Measurements from ENCODE around the gene BHLHA9. TPM values are rescaled to one million over a fixed set of nuclear protein-coding genes. Genes with fewer than 3 reads are reported as not detected.
"Not testable (repeated sequence)": the region's sequence is repeated elsewhere in the genome, so short reads cannot be mapped to it uniquely, and the experiment has no call there.

Gene BHLHA9
- total RNA-seq, 2 experiments from 2014 or later = not detected

DNA sequence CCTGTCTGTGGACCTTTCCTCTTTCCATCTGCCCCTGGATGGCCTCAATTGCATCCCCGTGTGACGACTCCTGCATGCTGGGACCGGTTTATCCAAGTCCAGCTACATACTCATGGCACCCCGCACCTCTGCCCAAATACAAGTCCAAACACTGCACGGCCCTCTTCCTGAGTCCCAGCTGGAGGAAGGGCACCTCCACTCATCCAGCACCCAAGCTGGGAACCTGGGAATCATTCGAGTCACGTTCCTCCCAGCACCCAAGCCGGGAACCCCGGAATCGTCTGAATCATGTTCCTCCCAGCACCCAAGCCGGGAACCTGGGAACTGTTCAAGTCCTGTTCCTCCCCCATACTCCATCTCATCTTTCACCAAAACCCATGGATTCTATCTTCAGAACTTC is 19.5 kb downstream of the BHLHA9 start:
- POLR2A ChIA-PET = no interaction called here
- CTCF ChIA-PET = no interaction called here

DNA sequence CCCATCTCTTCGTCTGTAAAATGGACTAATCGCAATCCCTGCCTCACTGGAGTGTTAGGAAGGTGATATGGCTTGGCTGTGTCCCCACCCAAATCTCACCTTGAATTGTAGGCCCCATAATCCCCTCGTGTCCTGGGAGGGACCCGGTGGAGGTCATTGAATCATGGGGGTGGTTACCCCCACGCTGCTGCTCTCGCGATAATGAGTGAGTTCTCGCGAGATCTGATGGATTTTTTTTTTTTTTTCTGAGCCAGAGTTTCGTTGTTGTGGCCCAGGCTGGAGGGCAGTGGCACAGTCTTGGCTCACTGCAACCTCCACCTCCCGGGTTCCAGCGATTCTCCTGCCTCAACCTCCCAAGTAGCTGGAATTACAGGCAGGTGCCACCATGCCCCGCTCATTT is 20.4 kb downstream of the BHLHA9 start:
- CTCF ChIA-PET = no interaction called here
- POLR2A ChIA-PET = no interaction called here

DNA sequence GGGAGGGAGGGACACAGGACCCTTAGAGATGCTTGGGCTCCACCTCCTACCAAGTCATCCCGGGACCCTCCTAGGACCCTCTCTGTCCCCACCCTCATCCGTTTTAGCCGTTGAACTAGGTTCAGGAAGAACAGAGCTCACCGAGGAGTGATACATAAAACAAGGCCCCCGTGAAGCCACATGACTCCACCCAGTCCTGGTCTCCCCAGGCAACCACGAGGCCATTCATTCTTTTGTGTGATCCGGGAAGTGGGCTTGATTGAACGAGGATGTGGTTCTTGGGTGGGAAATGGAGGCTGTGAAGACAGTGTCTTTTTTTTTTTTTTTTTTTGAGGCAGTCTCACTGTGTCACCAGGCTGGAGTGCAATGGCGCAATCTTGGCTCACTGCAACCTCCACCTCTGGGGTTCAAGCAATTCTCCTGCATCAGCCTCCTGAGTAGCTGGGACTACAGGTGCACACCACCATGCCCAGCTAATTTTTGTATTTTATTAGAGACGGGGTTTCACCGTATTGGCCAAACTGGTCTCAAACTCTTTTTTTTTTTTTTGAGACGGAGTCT is 24.0 kb downstream of the BHLHA9 start:
- ChIA-PET CTCF (interaction anchor here (0.7 to 1.2 kb wide), 5 partner anchors 8 to 115 kb away, joined by 3 to 8 read pairs (median 3); no protein-coding TSS in a partner anchor), POLR2A (interaction anchor here (0.6 to 0.7 kb wide), 2 partner anchors 26 to 1365 kb away, joined by 3 to 9 read pairs; no protein-coding TSS in a partner anchor)

DNA sequence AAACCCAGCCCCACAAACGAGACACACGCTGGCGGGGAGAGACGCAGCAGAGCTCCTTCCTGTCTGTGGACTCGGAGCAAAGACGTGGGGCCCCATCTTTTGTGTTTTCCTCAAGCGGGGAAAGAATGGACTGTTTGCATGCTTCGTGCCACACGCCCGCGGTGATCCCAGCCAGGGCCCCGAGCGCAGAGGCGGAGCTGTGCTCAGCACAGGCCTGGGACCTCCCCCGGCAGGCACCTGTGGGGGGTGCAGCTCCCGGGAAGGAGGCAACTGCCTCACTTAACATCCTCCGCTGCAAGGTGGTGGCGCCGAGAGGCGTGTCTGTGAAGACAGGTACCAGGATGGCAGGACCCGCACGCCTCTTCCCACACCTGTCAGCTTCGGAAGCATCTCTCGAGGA is 28.4 kb downstream of the BHLHA9 start:
- ChIA-PET POLR2A (no interaction called here), CTCF (interaction anchor here (1.1 to 2.0 kb wide), 4 partner anchors 21 to 332 kb away, joined by 3 to 8 read pairs (median 4); no protein-coding TSS in a partner anchor)

DNA sequence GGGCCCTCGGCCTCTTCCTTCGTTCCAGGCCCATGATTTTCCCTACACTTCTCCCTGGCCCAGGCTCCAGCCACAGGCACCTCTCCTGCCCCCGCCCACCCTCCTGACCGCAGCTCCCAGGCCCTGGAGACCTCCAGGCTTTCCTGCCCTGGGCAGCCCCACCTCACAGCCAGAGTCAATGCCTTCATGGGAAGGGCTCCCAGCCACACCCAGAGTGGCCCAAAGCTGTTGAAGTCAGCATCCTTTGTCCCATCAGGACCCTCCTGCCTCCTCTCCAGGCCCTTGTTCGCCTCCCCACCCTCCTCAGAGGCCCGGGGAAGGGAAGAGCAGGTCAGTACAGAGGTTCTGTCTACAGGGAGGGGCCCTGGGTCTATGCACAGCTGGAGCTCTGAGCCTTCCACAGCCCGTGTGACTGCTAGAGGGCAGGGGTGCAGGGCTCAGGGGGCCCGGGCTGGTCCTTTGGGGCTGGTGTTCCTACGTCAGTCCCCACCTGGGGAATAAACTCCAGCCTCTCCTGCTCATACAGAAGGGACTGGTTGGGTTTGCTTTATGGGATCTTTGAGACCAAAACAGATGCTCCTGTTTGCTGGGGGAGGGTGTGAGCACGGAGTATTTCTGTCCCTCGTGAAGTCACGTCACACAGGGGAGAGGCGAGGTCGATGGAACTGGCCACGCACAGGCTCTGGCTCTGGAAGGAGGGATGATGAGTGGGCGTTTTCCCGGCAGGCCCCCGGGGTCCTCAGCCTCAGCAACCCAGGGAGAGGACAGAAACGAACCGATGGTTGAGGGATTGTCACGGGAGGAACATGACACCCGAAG is 29.5 kb downstream of the BHLHA9 start:
- POLR2A ChIA-PET = no interaction called here
- CTCF ChIA-PET = interaction anchor here (1.2 to 2.0 kb wide), 2 partner anchors 32 to 331 kb away, joined by 4 to 8 read pairs; no protein-coding TSS in a partner anchor

DNA sequence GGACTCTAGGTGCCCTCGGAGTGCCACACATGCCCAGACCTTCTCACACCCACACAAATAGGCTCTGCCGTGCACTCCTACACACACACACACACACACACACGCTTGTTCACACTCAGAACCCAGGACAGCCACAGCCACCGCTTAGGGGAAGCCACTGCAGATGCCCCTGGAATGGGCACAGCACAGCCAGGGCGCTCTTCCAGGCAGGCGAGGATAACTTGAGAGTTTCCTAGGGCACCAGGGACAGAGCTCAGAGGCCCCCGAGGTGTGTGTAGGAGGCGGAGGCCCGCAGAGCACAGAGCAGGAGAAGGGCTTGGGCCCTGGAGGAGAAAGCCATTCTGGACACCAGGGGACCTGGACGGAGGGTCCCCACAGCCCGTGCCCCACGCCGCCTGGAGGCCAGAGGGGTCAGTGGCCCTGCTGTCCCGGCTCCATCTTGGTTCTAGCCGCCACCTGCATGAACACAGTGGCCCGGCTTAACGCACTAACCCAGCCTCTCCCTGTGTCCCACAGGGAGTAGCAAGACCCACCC is 30.2 kb downstream of the BHLHA9 start:
- ChIA-PET CTCF (no interaction called here), POLR2A (no interaction called here)

DNA sequence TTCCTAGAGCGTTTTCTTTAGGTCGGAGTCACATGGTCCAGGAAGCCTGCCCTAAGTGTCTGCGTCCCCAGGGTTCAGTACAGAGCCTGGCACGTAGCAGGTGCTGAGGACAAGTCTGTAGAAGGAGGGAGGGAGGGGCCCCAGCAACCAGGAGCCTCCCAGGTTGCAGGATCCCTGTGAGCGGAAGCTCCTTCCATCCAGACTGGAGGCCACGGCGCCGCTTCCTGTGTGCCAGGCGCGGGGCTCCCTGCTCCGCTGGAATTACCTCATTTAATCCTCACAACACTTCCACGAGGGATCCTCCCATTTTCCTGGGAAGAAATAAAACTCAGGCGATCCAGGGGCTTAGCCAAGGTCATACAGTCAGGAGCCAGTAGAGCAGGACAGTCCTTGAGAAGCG is 31.3 kb downstream of the BHLHA9 start:
- ChIA-PET CTCF (no interaction called here), POLR2A (no interaction called here)

DNA sequence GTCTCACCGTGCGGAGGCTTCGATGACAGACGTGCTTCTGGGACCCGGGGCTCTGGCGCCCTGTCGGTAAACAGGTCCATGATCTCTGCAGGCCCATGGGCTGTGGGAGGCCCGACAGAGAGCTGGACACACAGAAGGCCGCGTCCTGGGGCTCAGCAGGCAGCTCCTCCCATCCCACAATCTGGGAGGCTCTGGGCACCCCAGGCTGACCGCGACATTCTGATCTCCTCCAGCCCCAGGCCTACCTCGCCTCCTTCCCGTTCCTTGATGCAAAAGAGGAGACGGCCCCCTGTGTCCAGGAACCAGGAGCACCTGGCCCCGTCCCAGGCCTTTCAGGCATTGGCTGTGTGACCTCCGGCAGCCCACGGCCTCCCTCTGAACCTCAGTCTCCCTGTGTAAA is 32.5 kb downstream of the BHLHA9 start:
- ChIA-PET POLR2A (no interaction called here), CTCF (interaction anchor here (0.6 kb wide), 1 partner anchor 39 kb away, joined by 4 read pairs; no protein-coding TSS in a partner anchor)

DNA sequence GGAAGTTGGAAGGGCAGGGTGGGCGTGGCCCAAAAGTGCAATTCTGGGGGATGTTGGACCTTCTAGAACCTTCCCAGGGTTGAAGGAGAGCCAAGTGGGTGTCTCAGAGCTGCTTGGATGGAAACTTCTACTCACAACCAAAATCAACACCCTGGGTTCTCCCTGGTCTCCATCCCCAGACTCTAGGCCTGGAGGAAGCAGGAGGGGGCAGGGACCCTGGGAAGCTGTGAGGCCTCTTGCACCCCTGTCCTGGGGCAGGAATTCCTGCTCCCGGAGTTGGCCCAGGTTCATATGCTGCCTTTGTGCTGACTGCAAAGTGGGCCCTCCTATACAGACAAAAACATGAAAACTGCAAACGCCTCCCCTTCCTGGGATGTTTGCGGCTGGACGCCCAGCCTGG is 34.3 kb downstream of the BHLHA9 start:
- ChIA-PET POLR2A (no interaction called here), CTCF (interaction anchor here (0.5 kb wide), 1 partner anchor 207 kb away, joined by 4 read pairs; no protein-coding TSS in a partner anchor)

DNA sequence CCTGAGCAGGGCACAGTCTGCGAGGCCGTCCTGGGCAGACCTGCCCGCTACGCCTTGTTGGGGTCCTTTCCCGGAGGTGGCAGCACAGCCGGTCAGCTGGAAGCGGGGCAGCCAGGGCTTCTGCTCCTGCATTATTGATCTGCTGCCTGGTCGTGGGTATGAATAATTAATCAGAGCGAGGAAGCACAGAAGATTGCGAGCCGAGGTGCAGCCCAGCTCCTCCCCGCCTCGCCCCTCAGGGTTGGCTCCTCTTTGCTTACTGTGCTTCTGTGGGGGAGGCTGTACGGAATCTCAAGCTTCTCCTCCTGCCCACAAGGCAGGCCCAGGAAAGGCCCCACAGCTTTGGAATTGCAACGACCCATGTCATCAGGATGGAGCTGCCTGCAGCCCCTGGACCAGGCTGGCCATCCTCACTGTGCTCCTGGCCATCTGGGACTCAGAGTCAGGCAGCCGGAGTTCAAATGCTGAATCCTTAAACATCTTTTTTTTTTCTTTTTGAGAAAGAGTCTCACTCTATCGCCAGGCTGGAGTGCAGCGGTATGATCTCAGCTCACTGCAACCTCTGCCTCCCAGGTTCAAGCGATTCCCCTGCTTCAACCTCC is 34.8 kb downstream of the BHLHA9 start:
- POLR2A ChIA-PET = no interaction called here
- CTCF ChIA-PET = interaction anchor here (0.5 kb wide), 1 partner anchor 207 kb away, joined by 4 read pairs; no protein-coding TSS in a partner anchor

DNA sequence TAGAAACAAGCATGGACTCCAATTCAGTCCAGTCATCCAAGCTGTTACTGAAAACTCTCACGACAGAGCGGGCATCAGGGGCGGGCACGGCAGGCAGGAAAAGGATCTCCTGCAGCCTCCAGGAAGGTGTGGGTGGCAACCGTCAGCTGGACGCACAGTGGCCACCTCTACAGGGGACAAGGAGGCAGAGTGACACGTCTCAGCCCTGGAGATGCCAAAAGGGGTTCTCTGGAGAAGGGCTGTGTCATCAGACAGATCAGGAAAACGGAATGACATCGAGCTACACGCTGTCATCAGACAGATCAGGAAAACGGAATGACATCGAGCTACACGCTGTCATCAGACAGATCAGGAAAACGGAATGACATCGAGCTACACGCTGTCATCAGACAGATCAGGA is 37.6 kb downstream of the BHLHA9 start:
- CTCF ChIA-PET, POLR2A ChIA-PET: not testable (repeated sequence)

DNA sequence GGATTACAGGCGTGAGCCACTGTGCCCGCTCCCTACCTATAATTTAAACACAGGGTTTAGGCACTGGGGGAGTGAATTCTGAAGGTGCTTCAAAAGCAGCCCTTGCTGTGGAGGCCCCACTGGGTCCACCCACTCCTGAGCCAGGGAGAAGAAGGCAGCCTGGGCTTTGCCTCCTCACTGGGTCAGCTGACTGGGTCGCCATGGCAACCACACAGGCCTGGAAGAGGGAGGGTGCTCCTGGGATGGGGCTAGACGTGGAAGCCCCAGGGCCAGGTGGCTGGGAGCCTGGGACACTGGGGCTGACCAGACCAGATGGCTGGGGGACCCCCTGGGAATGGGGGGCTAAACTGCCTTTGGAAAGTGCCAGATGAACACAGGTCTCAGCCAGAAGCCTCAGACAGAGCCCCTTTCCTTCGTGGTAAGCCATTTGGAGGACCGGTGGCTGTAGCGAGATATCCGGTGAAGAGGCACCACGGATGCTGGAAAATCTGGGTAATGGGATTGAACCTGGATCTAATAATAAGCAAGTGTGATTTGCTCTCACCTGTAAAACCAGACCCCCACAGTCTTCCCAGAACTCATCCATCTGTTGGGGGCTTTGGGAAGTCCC is 42.1 kb downstream of the BHLHA9 start:
- POLR2A ChIA-PET = no interaction called here
- CTCF ChIA-PET = no interaction called here

DNA sequence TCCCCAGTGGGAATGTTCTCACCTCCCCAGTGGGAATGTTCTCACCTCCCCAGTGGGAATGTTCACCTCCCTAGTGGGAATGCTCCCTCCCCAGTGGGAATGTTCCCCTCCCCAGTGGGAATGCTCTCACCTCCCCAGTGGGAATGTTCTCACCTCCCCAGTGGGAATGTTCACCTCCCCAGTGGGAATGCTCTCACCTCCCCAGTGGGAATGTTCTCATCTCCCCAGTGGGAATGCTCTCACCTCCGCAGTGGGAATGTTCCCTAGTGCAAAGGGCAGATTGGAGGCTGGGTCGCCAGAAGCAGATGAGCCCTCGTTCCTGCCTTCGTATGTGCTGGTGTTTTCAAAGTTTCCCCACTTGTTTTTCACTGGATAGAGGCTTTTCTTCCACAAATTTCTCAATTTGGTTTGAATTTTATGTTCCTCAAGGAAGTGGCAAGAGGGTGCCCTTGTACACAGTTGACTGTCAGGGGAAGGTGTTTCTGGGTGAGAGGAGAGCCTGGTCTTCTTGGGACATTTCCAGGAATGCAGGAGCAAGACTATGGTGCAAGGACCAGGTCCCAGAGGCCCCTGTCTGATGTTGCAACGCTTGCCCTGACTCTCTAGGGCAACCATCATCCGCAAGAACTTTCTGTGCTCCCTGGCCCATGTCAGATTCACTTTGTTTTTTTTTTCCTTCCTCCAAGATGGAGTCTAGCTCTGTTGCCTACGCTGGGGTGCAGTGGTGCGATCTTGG is 43.2 kb downstream of the BHLHA9 start:
- POLR2A ChIA-PET = no interaction called here
- CTCF ChIA-PET = no interaction called here

DNA sequence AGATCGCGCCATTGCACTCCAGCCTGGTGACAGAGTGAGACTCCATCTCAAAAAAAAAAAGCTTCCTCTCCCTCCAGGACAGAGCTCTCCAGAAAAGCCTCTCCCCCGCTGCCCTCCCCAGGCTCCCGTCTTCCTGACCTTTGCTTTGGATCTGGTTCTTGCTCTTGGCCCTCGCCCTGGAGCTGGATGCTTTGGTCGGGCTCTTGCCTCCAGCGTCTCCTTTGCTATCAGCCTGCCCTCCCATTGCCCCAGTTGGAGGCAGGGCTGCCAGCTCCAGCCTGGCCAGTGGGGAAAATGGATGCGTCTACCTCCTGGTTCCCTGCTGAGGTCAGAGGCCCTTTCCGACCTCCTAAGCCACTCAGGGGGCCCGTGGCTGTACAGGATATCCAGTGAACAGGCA is 45.2 kb downstream of the BHLHA9 start:
- ChIA-PET CTCF (interaction anchor here (1.0 kb wide), 1 partner anchor 18 kb away, joined by 4 read pairs; no protein-coding TSS in a partner anchor), POLR2A (no interaction called here)

DNA sequence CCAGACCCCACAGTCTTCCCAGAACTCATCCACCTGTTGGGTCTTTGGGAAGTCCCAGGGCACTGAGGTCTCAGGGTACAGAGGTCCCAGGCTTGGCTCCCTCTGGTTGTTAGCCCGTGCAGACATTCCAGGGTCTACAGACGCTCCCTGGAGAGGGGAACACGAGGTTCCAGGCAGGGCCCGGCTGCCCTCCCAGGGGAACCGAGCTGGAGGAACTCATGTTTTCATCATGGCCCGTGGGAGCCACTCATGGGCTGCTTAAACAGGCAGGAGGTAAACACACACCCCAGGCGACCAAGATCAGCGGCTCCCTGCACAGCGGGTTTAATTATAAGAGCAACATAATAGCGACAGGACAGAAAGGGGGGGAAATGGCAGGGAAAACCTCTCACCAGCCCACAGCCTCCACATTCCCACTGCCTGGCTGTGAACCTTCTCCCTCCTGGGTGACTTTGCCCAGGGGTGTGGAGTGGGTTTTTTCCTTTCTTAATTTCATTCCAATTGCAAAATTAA is 45.7 kb downstream of the BHLHA9 start:
- POLR2A ChIA-PET = no interaction called here
- CTCF ChIA-PET = no interaction called here
